Hepatocyte (in vitro differentiated cells): ENCODE measurements around the gene TEX10.

Experiments
- EZH2 ChIP-seq: fragments of 200-600 bp; sonication (generic); IDR thresholded peaks from 2 replicates; pipeline ENCODE4 v1.6.1; 2016; ENCODE audit warnings: antibody characterized with exemption, mild to moderate bottlenecking, borderline replicate concordance
- TF ChIP-seq, protein P1 (sequence below): fragments of 200-600 bp; sonication (generic); IDR thresholded peaks from 2 replicates; pipeline ENCODE4 v1.5.1; 2016; ENCODE audit warnings: antibody characterized with exemption, mild to moderate bottlenecking; ENCODE audit not compliant: poor library complexity

DNA sequence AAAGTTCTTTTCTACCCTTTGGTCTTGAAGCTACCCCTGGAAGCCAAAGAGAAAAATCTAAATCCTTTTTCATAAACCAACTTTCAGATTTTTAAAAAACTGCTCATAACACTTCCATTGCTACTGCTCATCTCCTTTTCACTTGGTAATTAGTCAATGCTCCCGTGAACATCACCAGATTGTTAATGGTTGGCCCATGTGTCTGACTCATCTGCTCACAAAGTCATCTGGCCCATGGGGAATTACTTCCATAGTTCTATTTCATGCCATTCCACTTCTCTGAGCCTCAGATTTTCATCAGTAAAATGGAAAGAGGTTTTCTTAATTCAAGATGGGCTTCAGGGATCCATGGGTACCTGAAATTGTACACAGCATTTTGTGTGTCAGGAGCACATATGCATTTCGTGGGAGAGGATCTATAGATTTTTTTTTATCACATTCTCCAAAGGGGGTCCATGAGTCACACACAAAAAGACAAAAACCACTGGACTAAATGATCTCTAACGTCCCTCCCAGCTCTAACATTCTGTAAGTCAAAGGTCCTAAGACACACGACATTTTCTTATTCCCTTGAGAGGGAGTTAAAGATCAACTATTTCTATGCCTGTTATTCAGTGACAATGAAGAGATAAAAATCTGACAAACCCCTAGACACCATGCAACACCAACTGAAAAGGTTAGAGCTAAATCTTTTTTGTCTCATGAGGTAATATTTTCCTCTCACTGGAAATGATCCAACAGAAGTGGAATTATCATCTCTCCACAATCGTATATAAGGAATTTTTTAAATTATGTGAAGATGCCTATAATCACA lies 75.4 kb downstream of the TEX10 start:
- TF ChIP-seq EZH2, result no peak
- TF ChIP-seq, protein P1, sequence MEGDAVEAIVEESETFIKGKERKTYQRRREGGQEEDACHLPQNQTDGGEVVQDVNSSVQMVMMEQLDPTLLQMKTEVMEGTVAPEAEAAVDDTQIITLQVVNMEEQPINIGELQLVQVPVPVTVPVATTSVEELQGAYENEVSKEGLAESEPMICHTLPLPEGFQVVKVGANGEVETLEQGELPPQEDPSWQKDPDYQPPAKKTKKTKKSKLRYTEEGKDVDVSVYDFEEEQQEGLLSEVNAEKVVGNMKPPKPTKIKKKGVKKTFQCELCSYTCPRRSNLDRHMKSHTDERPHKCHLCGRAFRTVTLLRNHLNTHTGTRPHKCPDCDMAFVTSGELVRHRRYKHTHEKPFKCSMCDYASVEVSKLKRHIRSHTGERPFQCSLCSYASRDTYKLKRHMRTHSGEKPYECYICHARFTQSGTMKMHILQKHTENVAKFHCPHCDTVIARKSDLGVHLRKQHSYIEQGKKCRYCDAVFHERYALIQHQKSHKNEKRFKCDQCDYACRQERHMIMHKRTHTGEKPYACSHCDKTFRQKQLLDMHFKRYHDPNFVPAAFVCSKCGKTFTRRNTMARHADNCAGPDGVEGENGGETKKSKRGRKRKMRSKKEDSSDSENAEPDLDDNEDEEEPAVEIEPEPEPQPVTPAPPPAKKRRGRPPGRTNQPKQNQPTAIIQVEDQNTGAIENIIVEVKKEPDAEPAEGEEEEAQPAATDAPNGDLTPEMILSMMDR, result no peak
